ENCODE results near the gene CCR4.

GRCh38 chr3:32922078-32922477 is 29.4 kb upstream of the CCR4 start:
- no peak for TF ChIP-seq EZH2phosphoT487 (IDR thresholded peaks at IDR 0.05; ENCODE audit: borderline replicate concordance)
- TF ChIP-seq, protein P1, sequence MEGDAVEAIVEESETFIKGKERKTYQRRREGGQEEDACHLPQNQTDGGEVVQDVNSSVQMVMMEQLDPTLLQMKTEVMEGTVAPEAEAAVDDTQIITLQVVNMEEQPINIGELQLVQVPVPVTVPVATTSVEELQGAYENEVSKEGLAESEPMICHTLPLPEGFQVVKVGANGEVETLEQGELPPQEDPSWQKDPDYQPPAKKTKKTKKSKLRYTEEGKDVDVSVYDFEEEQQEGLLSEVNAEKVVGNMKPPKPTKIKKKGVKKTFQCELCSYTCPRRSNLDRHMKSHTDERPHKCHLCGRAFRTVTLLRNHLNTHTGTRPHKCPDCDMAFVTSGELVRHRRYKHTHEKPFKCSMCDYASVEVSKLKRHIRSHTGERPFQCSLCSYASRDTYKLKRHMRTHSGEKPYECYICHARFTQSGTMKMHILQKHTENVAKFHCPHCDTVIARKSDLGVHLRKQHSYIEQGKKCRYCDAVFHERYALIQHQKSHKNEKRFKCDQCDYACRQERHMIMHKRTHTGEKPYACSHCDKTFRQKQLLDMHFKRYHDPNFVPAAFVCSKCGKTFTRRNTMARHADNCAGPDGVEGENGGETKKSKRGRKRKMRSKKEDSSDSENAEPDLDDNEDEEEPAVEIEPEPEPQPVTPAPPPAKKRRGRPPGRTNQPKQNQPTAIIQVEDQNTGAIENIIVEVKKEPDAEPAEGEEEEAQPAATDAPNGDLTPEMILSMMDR (IDR thresholded peaks at IDR 0.05 in 2 of 3, conservative IDR thresholded peaks at IDR 0.05 in 1 of 3; ENCODE audit: borderline replicate concordance in 1 of 3, insufficient read depth in 1 of 3, low read depth in 2 of 3, low read length in 2 of 3), result no peak
- no peak for TF ChIP-seq ZFX (IDR thresholded peaks at IDR 0.05)
- no peak for TF ChIP-seq RAD21 (IDR thresholded peaks at IDR 0.05; ENCODE audit: low read depth)

Measured in HCT116 (cell line).